HG03039 (cell line): ENCODE measurements around the gene KAT2A.
A peak's percentile ranks its signal among the peaks of the same experiment; 100 is the strongest.
"Not testable (repeated sequence)": the region's sequence is repeated elsewhere in the genome, so short reads cannot be mapped to it uniquely, and the experiment has no call there.

Source experiments
- ATAC-seq: cut with Tn5 transposase; IDR thresholded peaks from one replicate; pipeline ENCODE4 v1.9.1; 2021; ENCODE audit warnings: mild to moderate bottlenecking, moderate library complexity; ENCODE audit not compliant: unreplicated experiment

KAT2A gene

GRCh38 chr17:42120770-42121769 is at the start of gene KAT2A:
KAT2A (minus strand) TSS chr17:42121367; CDS start chr17:42121304, 63 bp downstream.
- ATAC-seq: peak; percentile 66

- ATAC-seq: no peak
Measured at GRCh38 chr17:42169351-42169750, 48.2 kb upstream of the KAT2A start.

- no peak for ATAC-seq
Measured at GRCh38 chr17:42167807-42168206, 46.6 kb upstream of the KAT2A start.

- ATAC-seq: no peak
Measured at GRCh38 chr17:42166196-42166763, 45.1 kb upstream of the KAT2A start.

- ATAC-seq: no peak
Measured at GRCh38 chr17:42165751-42166150, 44.6 kb upstream of the KAT2A start.

GRCh38 chr17:42163696-42164407 is 42.7 kb upstream of the KAT2A start:
- no peak for ATAC-seq

- no peak for ATAC-seq
Measured at GRCh38 chr17:42163113-42163512, 41.9 kb upstream of the KAT2A start.

GRCh38 chr17:42160531-42160910 is 39.4 kb upstream of the KAT2A start:
- ATAC-seq: no peak

- ATAC-seq: no peak
Measured at GRCh38 chr17:42159796-42160530, 38.8 kb upstream of the KAT2A start.

GRCh38 chr17:42155614-42156045 is 34.5 kb upstream of the KAT2A start:
- no peak for ATAC-seq

GRCh38 chr17:42153919-42154742 is 33.0 kb upstream of the KAT2A start:
- ATAC-seq: no peak

GRCh38 chr17:42146911-42147607 is 25.9 kb upstream of the KAT2A start:
- ATAC-seq: no peak

- ATAC-seq: not testable (repeated sequence)
Measured at GRCh38 chr17:42143138-42143537, 22.0 kb upstream of the KAT2A start.

- no peak for ATAC-seq
Measured at GRCh38 chr17:42142371-42142896, 21.3 kb upstream of the KAT2A start.

GRCh38 chr17:42141382-42141781 is 20.2 kb upstream of the KAT2A start:
- ATAC-seq: no peak

- not testable (repeated sequence) for ATAC-seq
Measured at GRCh38 chr17:42140690-42141089, 19.5 kb upstream of the KAT2A start.

GRCh38 chr17:42138749-42139492 is 17.8 kb upstream of the KAT2A start:
- no peak for ATAC-seq

GRCh38 chr17:42136654-42137051 is 15.5 kb upstream of the KAT2A start:
- no peak for ATAC-seq
